ENCODE results near the gene DUXA.

Gene DUXA

DNA sequence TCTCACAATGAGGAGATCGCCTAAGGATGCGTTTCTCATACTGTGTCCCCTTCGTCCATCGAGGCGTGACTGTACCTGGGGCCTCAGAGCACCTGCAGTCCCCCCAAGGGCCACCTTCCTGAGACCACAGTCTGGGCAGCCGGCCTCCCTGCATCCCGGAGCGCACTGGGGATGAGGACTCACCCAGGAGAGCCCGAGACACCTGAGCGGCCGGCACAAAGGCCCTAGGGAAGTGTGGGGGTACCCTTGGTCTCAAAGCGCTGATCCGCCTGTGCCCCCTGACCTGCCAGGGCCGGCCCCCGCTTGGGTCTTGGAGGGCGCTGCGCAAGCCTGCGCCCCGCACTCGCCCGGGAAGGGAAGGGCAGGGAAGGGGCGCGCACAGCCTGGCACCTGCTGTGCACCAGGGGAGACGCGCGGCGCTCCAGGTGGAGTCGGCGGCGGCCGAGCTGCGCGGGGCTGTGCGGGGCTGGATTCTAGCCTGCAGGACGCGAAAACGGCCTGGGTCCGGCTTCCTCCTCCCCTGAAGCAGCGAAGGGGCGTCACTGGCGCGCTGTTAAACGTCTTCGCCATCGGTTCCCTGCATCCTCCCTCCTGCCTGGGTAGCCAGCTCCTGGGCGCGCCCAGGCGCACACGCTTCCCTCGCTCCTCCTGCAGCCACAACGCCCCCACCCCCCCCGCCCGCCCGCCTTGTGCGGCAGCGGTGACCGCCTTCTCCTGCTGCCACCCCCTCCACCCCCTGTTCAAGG lies 61.1 kb downstream of the DUXA start:
- no peak for DNase-seq (ENCODE audit: low read depth)

All from HS-27A (cell line).